LHCN-M2 (cell line): ENCODE data around the gene VAV3. TPM values are rescaled to one million over a fixed set of nuclear protein-coding genes. Genes with fewer than 3 reads are reported as not detected.
A peak's percentile ranks its signal among the peaks of the same experiment; 100 is the strongest.

ENCODE experiments used
- DNase-seq: peaks from one replicate; pipeline ENCODE4 v3.0.0-alpha.2; 2012; ENCODE audit warnings: low read depth
- total RNA-seq: library from RNA; depleted of rRNA; stranded (reverse); fragments of >200 nt; gene quantifications from 2 replicates; pipeline ENCODE4 v1.2.3, GENCODE V29; 2014

VAV3 gene
- total RNA-seq, 1 experiment from 2014 or later, result 1.4 TPM

- peak; percentile 94 for DNase-seq
These were observed 28.2 kb downstream of the VAV3 start for GRCh38 chr1:107936498-107937481.

GRCh38 chr1:107935396-107936064 is 29.4 kb downstream of the VAV3 start:
- DNase-seq, result no peak

GRCh38 chr1:107934578-107934977 is 30.4 kb downstream of the VAV3 start:
- peak; percentile 36 for DNase-seq

GRCh38 chr1:107933736-107934135 is 31.2 kb downstream of the VAV3 start:
- no peak for DNase-seq

GRCh38 chr1:107930292-107930691 is 34.7 kb downstream of the VAV3 start:
- DNase-seq, result no peak

GRCh38 chr1:107927820-107928219 is 37.2 kb downstream of the VAV3 start:
- no peak for DNase-seq

GRCh38 chr1:107926436-107927080 is 38.4 kb downstream of the VAV3 start:
- DNase-seq, result peak; percentile 35

GRCh38 chr1:107925565-107925964 is 39.4 kb downstream of the VAV3 start:
- no peak for DNase-seq

- no peak for DNase-seq
These were observed 44.0 kb downstream of the VAV3 start for GRCh38 chr1:107920999-107921398.

GRCh38 chr1:107920561-107920960 is 44.4 kb downstream of the VAV3 start:
- DNase-seq, result no peak

- DNase-seq, result no peak
These were observed 45.0 kb downstream of the VAV3 start for GRCh38 chr1:107919953-107920352.

- DNase-seq, result no peak
These were observed 50.7 kb downstream of the VAV3 start for GRCh38 chr1:107914119-107914765.

- no peak for DNase-seq
These were observed 52.3 kb downstream of the VAV3 start for GRCh38 chr1:107912656-107913055.

GRCh38 chr1:107900090-107900945 is 64.7 kb downstream of the VAV3 start:
- DNase-seq, result no peak

- no peak for DNase-seq
These were observed 65.3 kb downstream of the VAV3 start for GRCh38 chr1:107899655-107900054.

GRCh38 chr1:107897438-107898345 is 67.3 kb downstream of the VAV3 start:
- no peak for DNase-seq

GRCh38 chr1:107896936-107897335 is 68.0 kb downstream of the VAV3 start:
- DNase-seq, result no peak

GRCh38 chr1:107896401-107896800 is 68.6 kb downstream of the VAV3 start:
- no peak for DNase-seq

- DNase-seq, result no peak
These were observed 69.4 kb downstream of the VAV3 start for GRCh38 chr1:107895403-107896191.
